ENCODE data around the gene EMC6.
"Not testable (repeated sequence)": the region's sequence is repeated elsewhere in the genome, so short reads cannot be mapped to it uniquely, and the experiment has no call there.

EMC6 gene

GRCh38 chr17:3704931-3705717 is 36.5 kb downstream of the EMC6 start:
- DNase-seq: no peak

- DNase-seq: not testable (repeated sequence)
Observed at GRCh38 chr17:3705718-3705984, 37.0 kb downstream of the EMC6 start.

GRCh38 chr17:3708366-3708765 is 39.8 kb downstream of the EMC6 start:
- DNase-seq: no peak

GRCh38 chr17:3710951-3711383 is 42.4 kb downstream of the EMC6 start:
- no peak for DNase-seq

GRCh38 chr17:3712811-3713463 is 44.3 kb downstream of the EMC6 start:
- no peak for DNase-seq

GRCh38 chr17:3715296-3715695 is 46.7 kb downstream of the EMC6 start:
- DNase-seq: no peak

- no peak for DNase-seq
Observed at GRCh38 chr17:3718201-3718600, 49.6 kb downstream of the EMC6 start.

GRCh38 chr17:3719265-3719664 is 50.7 kb downstream of the EMC6 start:
- no peak for DNase-seq

Measured in hypothalamus (tissue), 51 donors.